GM21515 (cell line): ENCODE measurements around the gene RAD51D.
"Not testable (repeated sequence)": the region's sequence is repeated elsewhere in the genome, so short reads cannot be mapped to it uniquely, and the experiment has no call there.

ENCODE experiments used
- ATAC-seq: cut with Tn5 transposase; IDR thresholded peaks from one replicate; pipeline ENCODE4 v1.9.1; 2021; ENCODE audit not compliant: unreplicated experiment

Gene RAD51D

GRCh38 chr17:35119370-35120165, at the start of gene RAD51D:
RAD51D (minus strand) TSS chr17:35119860; CDS start chr17:35119613, 247 bp downstream.
- ATAC-seq, result peak; percentile 79

DNA sequence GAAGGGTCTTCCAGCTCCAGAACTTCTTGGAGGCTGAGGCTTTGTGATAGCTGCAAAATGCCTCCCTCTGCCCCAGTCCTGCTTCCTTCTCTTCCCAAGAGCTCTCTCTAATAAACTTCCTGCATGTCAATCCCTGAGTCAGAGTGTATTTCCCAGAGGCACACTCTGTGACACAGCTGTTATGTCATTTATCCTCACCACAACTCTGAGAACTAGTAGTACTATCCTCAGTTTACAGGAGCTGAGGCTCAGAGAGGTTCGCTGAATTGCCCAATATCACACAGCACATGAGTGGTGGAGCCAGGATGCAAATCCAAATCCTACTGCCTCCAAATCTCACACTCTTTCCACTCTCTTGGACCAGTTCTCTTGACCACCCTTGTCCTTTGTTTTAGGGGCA, 48.0 kb upstream of the RAD51D start:
- ATAC-seq, result no peak

- no peak for ATAC-seq
These were observed 47.4 kb upstream of the RAD51D start for GRCh38 chr17:35167046-35167445.

GRCh38 chr17:35166526-35166925, 46.9 kb upstream of the RAD51D start:
- ATAC-seq, result no peak

DNA sequence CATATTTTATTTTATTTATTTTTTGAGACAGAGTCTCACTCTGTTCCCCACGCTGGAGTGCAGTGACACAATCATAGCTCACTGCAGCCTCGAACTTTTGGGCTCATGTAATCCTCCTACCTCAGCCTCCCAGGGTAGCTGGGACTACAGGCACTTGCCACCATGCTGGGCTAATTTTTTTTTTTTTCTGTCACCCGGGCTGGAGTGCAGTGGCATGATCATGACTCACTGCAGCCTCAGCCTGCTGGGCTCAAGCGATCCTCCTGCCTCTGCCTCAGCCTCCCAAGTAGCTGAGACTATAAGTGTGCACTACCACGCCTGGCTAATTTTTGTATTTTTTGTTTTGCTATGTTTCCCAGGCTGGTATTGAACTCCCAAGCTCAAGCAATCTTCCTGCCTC, 45.1 kb upstream of the RAD51D start:
- no peak for ATAC-seq

DNA sequence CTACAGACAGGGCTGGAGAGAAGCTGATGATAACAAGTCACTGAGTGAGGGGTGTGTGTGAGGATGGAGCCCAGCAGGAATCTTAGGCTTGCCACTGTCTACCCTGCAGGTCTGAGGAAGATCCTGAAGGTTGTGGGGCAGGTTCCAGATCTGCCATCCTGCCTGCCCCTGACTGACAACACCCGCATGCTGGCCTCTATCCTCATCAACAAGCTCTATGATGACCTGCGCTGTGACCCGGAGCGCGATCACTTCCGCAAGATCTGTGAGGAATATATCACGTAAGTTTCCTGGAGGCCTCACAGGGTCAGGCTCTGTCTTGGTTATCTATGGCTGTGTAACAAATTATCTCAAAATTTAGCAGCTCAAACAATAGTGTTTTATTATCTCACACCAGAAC, 44.2 kb upstream of the RAD51D start:
- ATAC-seq, result no peak

DNA sequence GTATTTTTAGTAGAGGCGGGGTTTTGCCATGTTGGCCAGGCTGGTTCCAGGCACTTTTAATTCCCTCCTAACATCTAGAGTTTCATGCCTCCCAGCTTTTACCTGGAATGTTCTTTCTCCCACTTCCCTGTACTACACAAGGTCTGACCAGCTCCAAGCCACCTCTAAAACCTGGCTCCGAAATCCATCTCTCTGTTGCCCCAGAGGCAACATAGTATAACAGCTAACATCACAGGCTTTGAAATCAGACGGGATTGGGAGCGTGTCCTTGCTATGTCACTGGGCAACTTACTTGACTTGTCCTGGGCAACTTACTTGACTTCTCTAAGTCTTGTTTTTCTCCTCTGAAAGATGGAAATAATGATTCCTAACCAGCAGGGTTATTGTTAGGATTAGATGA, 43.1 kb upstream of the RAD51D start:
- ATAC-seq, result no peak

GRCh38 chr17:35161281-35161761, 41.7 kb upstream of the RAD51D start:
- ATAC-seq, result no peak

GRCh38 chr17:35160354-35161201, 40.9 kb upstream of the RAD51D start:
- ATAC-seq, result no peak

DNA sequence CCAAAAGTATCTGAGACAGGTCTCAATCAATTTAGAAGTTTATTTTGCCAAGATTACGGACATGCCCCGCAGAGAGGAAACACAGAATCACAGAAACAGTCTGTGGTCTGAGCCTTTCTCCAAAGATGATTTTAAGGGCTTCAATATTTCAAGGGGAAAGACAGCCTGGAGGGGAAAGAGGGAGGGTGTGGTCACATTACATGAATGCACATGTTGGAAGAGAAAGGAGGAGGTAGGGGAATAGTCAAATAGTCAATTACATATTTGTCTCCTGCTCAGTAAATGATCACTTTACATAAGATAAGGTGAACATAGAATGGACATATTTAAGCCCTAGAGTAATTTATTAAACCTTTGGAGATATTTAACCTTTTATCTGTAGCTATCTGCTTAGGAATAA, 40.3 kb upstream of the RAD51D start:
- ATAC-seq, result no peak

DNA sequence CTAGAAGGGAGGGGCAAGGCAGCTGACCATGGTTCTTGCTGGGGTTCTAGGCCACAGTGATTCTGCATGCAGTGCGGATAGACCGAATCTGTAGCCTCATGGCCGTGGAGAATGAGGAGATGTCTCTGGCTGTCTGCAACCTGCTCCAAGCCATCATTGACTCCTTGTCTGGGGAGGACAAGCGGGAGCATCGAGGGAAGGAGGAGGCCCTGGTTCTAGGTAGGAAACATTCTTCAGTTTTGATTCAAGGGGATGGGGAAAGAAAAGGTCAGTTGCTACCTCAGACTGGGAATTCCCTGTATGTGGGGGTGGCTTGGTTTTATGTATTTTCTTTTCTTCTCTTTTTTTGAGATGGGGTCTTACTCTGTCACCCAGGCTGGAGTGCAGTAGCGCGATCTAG, 35.6 kb upstream of the RAD51D start:
- ATAC-seq, result no peak

- no peak for ATAC-seq
These were observed 34.8 kb upstream of the RAD51D start for GRCh38 chr17:35154196-35155165.

DNA sequence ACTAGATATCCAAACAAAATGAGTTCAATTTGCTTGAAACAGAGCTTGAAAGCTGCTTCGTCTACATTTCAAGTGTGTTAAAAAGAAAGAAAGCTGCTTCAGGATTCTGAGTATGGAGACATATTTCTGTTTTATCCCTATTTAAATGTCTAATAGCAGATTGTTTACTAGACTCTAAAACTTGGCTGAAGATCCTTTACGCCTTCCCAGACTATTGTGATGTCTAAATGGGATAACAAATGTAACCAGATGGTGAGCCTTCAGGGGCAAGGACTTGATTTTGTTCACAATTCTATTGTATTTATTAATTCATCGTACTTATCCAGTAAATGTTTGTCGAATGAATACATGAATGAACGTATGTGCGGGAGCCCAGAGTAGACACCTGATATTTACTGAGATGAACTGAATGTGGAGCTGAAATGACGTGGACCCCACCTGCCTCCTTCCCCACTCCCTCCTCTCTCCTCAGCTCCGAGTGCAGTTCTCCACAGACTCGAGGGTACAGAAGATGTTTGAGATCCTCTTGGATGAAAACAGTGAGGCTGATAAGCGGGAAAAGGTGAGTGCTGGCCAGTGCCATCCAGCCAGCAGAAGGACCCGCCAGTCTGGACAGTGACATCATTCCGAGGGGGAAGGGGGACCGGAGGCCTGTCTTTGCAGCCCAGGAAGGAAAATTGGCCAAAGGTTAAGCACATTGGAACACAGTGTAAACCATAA, 32.9 kb upstream of the RAD51D start:
- ATAC-seq, result no peak

GRCh38 chr17:35151080-35151479, 31.4 kb upstream of the RAD51D start:
- not testable (repeated sequence) for ATAC-seq

GRCh38 chr17:35149941-35150340, 30.3 kb upstream of the RAD51D start:
- no peak for ATAC-seq

- ATAC-seq, result no peak
These were observed 28.5 kb upstream of the RAD51D start for GRCh38 chr17:35148144-35148543.

DNA sequence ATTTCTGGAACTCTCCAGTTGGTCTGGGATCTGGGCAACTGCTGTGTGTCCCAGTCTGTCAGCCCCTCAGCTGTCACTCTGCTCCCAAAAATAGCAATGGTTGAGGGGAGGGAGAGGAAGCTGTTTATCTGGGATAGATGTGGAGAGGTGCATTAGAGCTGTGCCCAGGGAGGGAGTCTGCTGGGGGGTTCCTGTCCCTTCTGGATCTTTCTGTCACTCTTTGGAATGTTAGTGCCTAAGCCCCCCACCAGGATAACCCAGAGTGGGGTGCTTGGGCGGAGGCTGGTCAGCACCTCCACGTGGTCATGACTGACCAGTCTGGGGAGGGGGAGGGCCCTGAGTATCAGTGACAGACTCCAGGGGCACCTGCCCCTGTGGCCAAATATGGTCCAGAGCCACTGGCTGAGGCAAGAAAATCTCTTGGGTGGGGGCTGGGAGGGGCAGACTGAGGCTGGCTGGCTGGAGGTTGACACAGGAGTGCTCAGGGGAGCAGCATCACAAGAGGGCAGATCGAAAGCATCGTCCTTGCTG, 27.8 kb upstream of the RAD51D start, which contains the start of gene UNC45B:
TSS of gene UNC45B (plus strand) at position 443 of the 531 bp plus-strand sequence. CDS start 447 bp downstream, outside the sequence.
- ATAC-seq, result no peak

GRCh38 chr17:35146214-35146833, 26.7 kb upstream of the RAD51D start:
- no peak for ATAC-seq

DNA sequence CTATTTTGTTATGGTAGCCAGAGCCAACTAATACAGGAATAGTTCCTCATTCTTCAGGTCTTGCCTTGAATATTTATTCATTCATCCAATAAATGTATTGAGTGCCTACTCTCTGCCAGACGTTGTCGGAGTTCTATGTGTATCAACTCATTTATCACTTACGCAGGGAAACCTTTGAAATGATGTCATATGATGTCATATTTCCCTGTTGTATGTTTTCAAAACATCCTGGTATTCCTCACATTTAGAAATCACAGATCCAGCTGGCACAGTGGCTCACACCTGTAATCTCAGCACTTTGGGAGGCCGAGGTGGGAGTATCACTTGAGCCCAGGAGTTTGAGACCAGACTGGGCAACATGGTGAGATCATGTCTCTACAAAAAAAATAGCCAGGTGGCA, 25.2 kb upstream of the RAD51D start:
- no peak for ATAC-seq
